Right lobe of liver (tissue), 4 donors: ENCODE data around the gene HES4.
A peak's percentile ranks its signal among the peaks of the same experiment; 100 is the strongest.

ENCODE experiments used
- CTCF ChIP-seq, 4 donors: fragments of 200-600 bp in 3 of 4; fragments of 450-650 bp in 1 of 4; IDR thresholded peaks; one replicate each; pipeline versions ENCODE4 v1.5.1 to v1.8.0; 2016 to 2022; ENCODE audit warnings: antibody characterized with exemption in 4 of 4, mild to moderate bottlenecking in 2 of 4
- POLR2A ChIP-seq: fragments of 450-650 bp; IDR thresholded peaks from one replicate; pipeline ENCODE4 v1.6.1; 2017; ENCODE audit warnings: antibody characterized with exemption, mild to moderate bottlenecking
- donor health status: DM: no; HTN: no; CAD: no.
- donor health status: DM: no; HTN: no; CAD: no.
- donor health status: DM: no; HTN: yes; CAD: no.

- TF ChIP-seq CTCF (IDR thresholded peaks at IDR 0.05) (no peak), POLR2A (peak; percentile 49)
These were observed 33.1 kb downstream of the HES4 start for GRCh38 chr1:966704-967300.
